Astrocyte (in vitro differentiated cells and primary cell): Measurements from ENCODE around the gene NCR2. TPM values are rescaled to one million over a fixed set of nuclear protein-coding genes. Genes with fewer than 3 reads are reported as not detected.

ENCODE experiments used
- DNase-seq: peaks from one replicate; pipeline ENCODE4 v3.0.0-alpha.2; 2010; ENCODE audit warnings: low read depth
- FAIRE-seq: peaks from 2 replicates; lab custom pipeline; 2011; peaks lifted over from hg19 to GRCh38; lab: Jason Lieb, UNC
- H2AFZ ChIP-seq: 2 replicates; pipeline ENCODE4 v1.6.0; 2012; ENCODE audit warnings: low read depth, low read length, inconsistent platforms
- H3K27ac ChIP-seq: 2 replicates; pipeline ENCODE4 v1.5.1; 2011; ENCODE audit warnings: low read depth, low read length, inconsistent platforms
- H3K27me3 ChIP-seq: 2 replicates; pipeline ENCODE4 v1.6.0; 2011; ENCODE audit warnings: low read length, inconsistent platforms; ENCODE audit not compliant: insufficient read depth
- H3K36me3 ChIP-seq: 2 replicates; pipeline ENCODE4 v1.5.1; 2011; ENCODE audit warnings: low read length, inconsistent platforms; ENCODE audit not compliant: insufficient read depth
- H3K4me1 ChIP-seq: 2 replicates; pipeline ENCODE4 v1.5.1; 2011; ENCODE audit warnings: low read length, inconsistent platforms; ENCODE audit not compliant: insufficient read depth
- H3K4me2 ChIP-seq: 2 replicates; pipeline ENCODE4 v1.6.0; 2012; ENCODE audit warnings: low read length, inconsistent platforms
- H3K4me3 ChIP-seq: 2 replicates; pipeline ENCODE4 v1.5.1; 2011; ENCODE audit warnings: low read depth, mild to moderate bottlenecking, low read length, inconsistent platforms; ENCODE audit not compliant: insufficient read depth
- H3K79me2 ChIP-seq: 2 replicates; pipeline ENCODE4 v1.6.0; 2012; ENCODE audit warnings: mild to moderate bottlenecking, low read length, inconsistent platforms; ENCODE audit not compliant: insufficient read depth
- H3K9ac ChIP-seq: 2 replicates; pipeline ENCODE4 v1.6.0; 2012; ENCODE audit warnings: mild to moderate bottlenecking, low read length, inconsistent platforms
- H3K9me3 ChIP-seq: 2 replicates; pipeline ENCODE4 v1.5.1; 2012; ENCODE audit warnings: low read depth, mild to moderate bottlenecking, low read length, inconsistent platforms; ENCODE audit not compliant: insufficient read depth
- H4K20me1 ChIP-seq: 2 replicates; pipeline ENCODE4 v1.6.0; 2012; ENCODE audit warnings: low read length, inconsistent platforms; ENCODE audit not compliant: insufficient read depth
- H3K27ac Mint-ChIP-seq: one replicate; pipeline ENCODE4 v1.8.0; 2021; ENCODE audit warnings: mild to moderate bottlenecking, mixed read lengths; ENCODE audit not compliant: unreplicated experiment
- H3K27me3 Mint-ChIP-seq: one replicate; pipeline ENCODE4 v1.8.0; 2021; ENCODE audit warnings: low read depth, mixed read lengths; ENCODE audit not compliant: unreplicated experiment
- H3K36me3 Mint-ChIP-seq: one replicate; pipeline ENCODE4 v1.8.0; 2021; ENCODE audit warnings: low read depth, mixed read lengths; ENCODE audit not compliant: unreplicated experiment
- H3K4me1 Mint-ChIP-seq: one replicate; pipeline ENCODE4 v1.8.0; 2021; ENCODE audit warnings: low read depth, mixed read lengths; ENCODE audit not compliant: unreplicated experiment
- H3K4me3 Mint-ChIP-seq: one replicate; pipeline ENCODE4 v1.8.0; 2021; ENCODE audit warnings: mild to moderate bottlenecking, moderate library complexity, mixed read lengths; ENCODE audit not compliant: unreplicated experiment
- H3K9me3 Mint-ChIP-seq: one replicate; pipeline ENCODE4 v1.8.0; 2021; ENCODE audit warnings: mild to moderate bottlenecking, mixed read lengths; ENCODE audit not compliant: unreplicated experiment
- EZH2 ChIP-seq: IDR thresholded peaks from 2 replicates; pipeline ENCODE4 v1.6.1; 2012; ENCODE audit warnings: mild to moderate bottlenecking, low read length, inconsistent platforms; ENCODE audit not compliant: insufficient read depth
- total RNA-seq: library from RNA; stranded (reverse); gene quantifications from 2 replicates; pipeline ENCODE4 v1.2.1, GENCODE V29; 2021
- TF ChIP-seq, protein P1 (sequence below): IDR thresholded peaks from 2 replicates; pipeline ENCODE4 v1.5.1; 2011; ENCODE audit warnings: low read depth, mild to moderate bottlenecking, inconsistent platforms, low read length, moderate library complexity; ENCODE audit not compliant: insufficient read depth

NCR2 gene
- total RNA-seq, 1 donor from 2014 or later, result not detected

DNA sequence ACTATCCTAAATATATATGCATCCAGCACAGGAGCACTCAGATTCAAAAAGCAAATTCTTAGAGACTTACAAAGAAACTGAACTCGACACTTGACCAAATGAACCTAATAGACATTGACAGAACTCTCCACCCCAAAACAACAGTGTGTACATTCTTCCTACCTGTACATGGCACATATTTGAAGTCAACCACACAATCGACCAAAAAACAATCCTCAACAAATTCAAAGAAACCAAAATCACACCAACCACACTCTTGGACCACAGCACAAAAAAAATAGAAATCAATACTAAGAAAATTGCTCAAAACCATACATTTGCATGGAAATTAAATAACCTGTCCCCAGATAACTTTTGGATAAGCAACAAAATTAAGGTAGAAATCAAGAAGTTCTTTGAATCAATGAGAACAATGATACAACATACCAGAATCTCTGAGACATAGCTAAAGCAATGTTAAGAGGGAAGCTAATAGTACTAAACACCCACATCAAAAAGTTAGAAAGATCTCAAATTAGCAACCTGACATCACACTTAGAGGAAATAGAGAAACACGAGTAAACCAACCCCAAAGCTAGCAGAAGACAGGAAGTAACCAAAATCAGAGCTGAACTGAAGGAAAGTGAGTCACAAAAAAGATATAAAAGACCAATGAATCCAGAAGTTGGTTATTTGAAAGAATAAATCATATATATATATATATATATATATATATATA, 36.5 kb upstream of the NCR2 start:
- TF ChIP-seq EZH2, result no peak
- TF ChIP-seq, protein P1, sequence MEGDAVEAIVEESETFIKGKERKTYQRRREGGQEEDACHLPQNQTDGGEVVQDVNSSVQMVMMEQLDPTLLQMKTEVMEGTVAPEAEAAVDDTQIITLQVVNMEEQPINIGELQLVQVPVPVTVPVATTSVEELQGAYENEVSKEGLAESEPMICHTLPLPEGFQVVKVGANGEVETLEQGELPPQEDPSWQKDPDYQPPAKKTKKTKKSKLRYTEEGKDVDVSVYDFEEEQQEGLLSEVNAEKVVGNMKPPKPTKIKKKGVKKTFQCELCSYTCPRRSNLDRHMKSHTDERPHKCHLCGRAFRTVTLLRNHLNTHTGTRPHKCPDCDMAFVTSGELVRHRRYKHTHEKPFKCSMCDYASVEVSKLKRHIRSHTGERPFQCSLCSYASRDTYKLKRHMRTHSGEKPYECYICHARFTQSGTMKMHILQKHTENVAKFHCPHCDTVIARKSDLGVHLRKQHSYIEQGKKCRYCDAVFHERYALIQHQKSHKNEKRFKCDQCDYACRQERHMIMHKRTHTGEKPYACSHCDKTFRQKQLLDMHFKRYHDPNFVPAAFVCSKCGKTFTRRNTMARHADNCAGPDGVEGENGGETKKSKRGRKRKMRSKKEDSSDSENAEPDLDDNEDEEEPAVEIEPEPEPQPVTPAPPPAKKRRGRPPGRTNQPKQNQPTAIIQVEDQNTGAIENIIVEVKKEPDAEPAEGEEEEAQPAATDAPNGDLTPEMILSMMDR, result no peak
- no peak overlapping the region for H3K4me3 ChIP-seq
- no peak overlapping the region for H2AFZ ChIP-seq
- no peak for DNase-seq
- H3K4me2 ChIP-seq, result no peak overlapping the region
- peaks cover 3% of the 10 kb centered on the region for H3K27me3 Mint-ChIP-seq
- no peaks in the 10 kb centered on the region for H3K36me3 Mint-ChIP-seq
- no peaks in the 10 kb centered on the region for H3K79me2 ChIP-seq
- H4K20me1 ChIP-seq, result no peaks in the 10 kb centered on the region
- no peak for FAIRE-seq
- no peaks in the 10 kb centered on the region for H3K9me3 ChIP-seq
- no peak overlapping the region for H3K27ac ChIP-seq
- no peaks in the 10 kb centered on the region for H3K27me3 ChIP-seq
- H3K4me1 ChIP-seq, result no peaks in the 10 kb centered on the region
- H3K36me3 ChIP-seq, result no peaks in the 10 kb centered on the region
- no peak overlapping the region for H3K9ac ChIP-seq
- no peak overlapping the region for H3K4me3 Mint-ChIP-seq
- H3K4me1 Mint-ChIP-seq, result no peaks in the 10 kb centered on the region
- peaks cover 9% of the 10 kb centered on the region for H3K9me3 Mint-ChIP-seq
- H3K27ac Mint-ChIP-seq, result no peak overlapping the region

GRCh38 chr6:41302638-41303037, 32.8 kb upstream of the NCR2 start:
- DNase-seq (no peak), FAIRE-seq (no peak)
- Histone ChIP-seq H3K27me3 (peaks cover 5% of the 10 kb centered on the region), H3K4me3 (no peak overlapping the region), H4K20me1 (no peaks in the 10 kb centered on the region), H3K4me2 (no peak overlapping the region), H2AFZ (no peak overlapping the region), H3K9ac (no peak overlapping the region), H3K79me2 (no peaks in the 10 kb centered on the region), H3K4me1 (no peaks in the 10 kb centered on the region), H3K36me3 (no peaks in the 10 kb centered on the region), H3K9me3 (no peaks in the 10 kb centered on the region), H3K27ac (no peak overlapping the region)
- peaks cover 3% of the 10 kb centered on the region for H3K9me3 Mint-ChIP-seq
- H3K4me3 Mint-ChIP-seq, result no peak overlapping the region
- H3K36me3 Mint-ChIP-seq, result no peaks in the 10 kb centered on the region
- no peaks in the 10 kb centered on the region for H3K4me1 Mint-ChIP-seq
- TF ChIP-seq, protein P1, result no peak
- no peak for TF ChIP-seq EZH2
- H3K27me3 Mint-ChIP-seq, result peaks cover 7% of the 10 kb centered on the region
- H3K27ac Mint-ChIP-seq, result no peak overlapping the region

GRCh38 chr6:41306187-41306854, 29.1 kb upstream of the NCR2 start:
- Histone ChIP-seq H3K27ac (no peak overlapping the region), H3K4me2 (no peak overlapping the region), H3K9ac (no peak overlapping the region), H3K36me3 (no peaks in the 10 kb centered on the region), H3K9me3 (no peaks in the 10 kb centered on the region), H3K4me1 (no peaks in the 10 kb centered on the region), H3K27me3 (peaks cover 5% of the 10 kb centered on the region), H3K79me2 (no peaks in the 10 kb centered on the region), H2AFZ (no peak overlapping the region), H3K4me3 (no peak overlapping the region), H4K20me1 (no peaks in the 10 kb centered on the region)
- DNase-seq (peak; percentile 10), FAIRE-seq (no peak)
- TF ChIP-seq, protein P1, result peak; percentile 54
- TF ChIP-seq EZH2, result no peak
- no peak overlapping the region for H3K27ac Mint-ChIP-seq
- H3K9me3 Mint-ChIP-seq, result peaks cover 2% of the 10 kb centered on the region
- H3K27me3 Mint-ChIP-seq, result peaks cover 18% of the 10 kb centered on the region
- no peaks in the 10 kb centered on the region for H3K4me1 Mint-ChIP-seq
- H3K36me3 Mint-ChIP-seq, result no peaks in the 10 kb centered on the region
- H3K4me3 Mint-ChIP-seq, result no peak overlapping the region
